ENCODE measurements around the gene UBE2I. TPM values are rescaled to one million over a fixed set of nuclear protein-coding genes. Genes with fewer than 3 reads are reported as not detected.

UBE2I gene
- total RNA-seq, 4 donors from 2014 or later = 28.9 to 80.4 (median 41.7) TPM

- ATAC-seq = no peak
Measured at GRCh38 chr16:1299012-1299867, 10.2 kb upstream of the UBE2I start.

DNA sequence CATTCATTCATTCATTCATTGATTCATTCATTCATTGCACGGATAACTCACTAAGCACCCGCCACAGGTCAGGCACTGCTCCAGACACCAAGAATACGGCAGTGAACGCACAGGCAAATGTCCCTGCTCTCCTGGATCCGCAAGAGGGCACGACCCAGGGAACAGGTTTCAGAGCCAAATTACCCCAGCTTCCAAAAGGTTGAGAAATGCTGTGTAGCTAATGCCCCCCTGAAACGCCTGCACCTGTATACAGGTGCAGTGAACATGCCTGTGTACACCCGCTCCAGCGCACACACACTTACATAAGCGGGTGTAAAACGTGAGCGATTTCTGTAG lies 9.6 kb upstream of the UBE2I start:
- no peak for DNase-seq
- no peaks in the 10 kb centered on the region for H3K36me3 ChIP-seq
- TF ChIP-seq CTCF (IDR thresholded peaks at IDR 0.05 in 4 of 5, conservative IDR thresholded peaks at IDR 0.05 in 1 of 5) (no peak), POLR2A (IDR thresholded peaks at IDR 0.05) (no peak)
- peaks cover 40 to 46% (median 43%) of the 10 kb centered on the region in 3 donors for H3K27me3 ChIP-seq
- no peak overlapping the region for H3K4me3 ChIP-seq
- ATAC-seq = no peak
- H3K27ac ChIP-seq = no peak overlapping the region
- H3K4me1 ChIP-seq = peaks cover 10 to 15% of the 10 kb centered on the region in 2 donors
- intact Hi-C loops (cut with DNase I; ENCODE audit: low total_unique reads) (loop anchor here (10.0 kb wide), 1 partner anchor 615 kb away; the partner anchor contains the start of genes JMJD8 and STUB1), in situ Hi-C loops (cut with MboI; ENCODE audit: low sequenced_read_pairs in 4 of 4) (no loop called here)
- H3K9me3 ChIP-seq = no peaks in the 10 kb centered on the region

More at GRCh38 chr16:1299012-1299867, 10.2 kb upstream of the UBE2I start:
- H3K27me3 ChIP-seq = peaks cover 40 to 46% (median 43%) of the 10 kb centered on the region in 3 donors
- no peak overlapping the region for H3K4me3 ChIP-seq
- H3K9me3 ChIP-seq = no peaks in the 10 kb centered on the region
- peaks cover 10 to 15% of the 10 kb centered on the region in 2 donors for H3K4me1 ChIP-seq
- H3K36me3 ChIP-seq = no peaks in the 10 kb centered on the region
- intact Hi-C loops (cut with DNase I; ENCODE audit: low total_unique reads) (no loop called here), in situ Hi-C loops (cut with MboI; ENCODE audit: low sequenced_read_pairs in 4 of 4) (no loop called here)
- no peak for DNase-seq
- no peak for TF ChIP-seq CTCF (IDR thresholded peaks at IDR 0.05 in 4 of 5, conservative IDR thresholded peaks at IDR 0.05 in 1 of 5)
- TF ChIP-seq POLR2A (IDR thresholded peaks at IDR 0.05) = no peak
- H3K27ac ChIP-seq = no peak overlapping the region

- peaks cover 40 to 46% (median 43%) of the 10 kb centered on the region in 3 donors for H3K27me3 ChIP-seq
- in situ Hi-C loops (cut with MboI; ENCODE audit: low sequenced_read_pairs in 4 of 4) (no loop called here), intact Hi-C loops (cut with DNase I; ENCODE audit: low total_unique reads) (loop anchor here (10.0 kb wide), 1 partner anchor 616 kb away; the partner anchor contains the start of genes JMJD8 and STUB1)
Measured at GRCh38 chr16:1300664-1301476, 8.6 kb upstream of the UBE2I start.

DNA sequence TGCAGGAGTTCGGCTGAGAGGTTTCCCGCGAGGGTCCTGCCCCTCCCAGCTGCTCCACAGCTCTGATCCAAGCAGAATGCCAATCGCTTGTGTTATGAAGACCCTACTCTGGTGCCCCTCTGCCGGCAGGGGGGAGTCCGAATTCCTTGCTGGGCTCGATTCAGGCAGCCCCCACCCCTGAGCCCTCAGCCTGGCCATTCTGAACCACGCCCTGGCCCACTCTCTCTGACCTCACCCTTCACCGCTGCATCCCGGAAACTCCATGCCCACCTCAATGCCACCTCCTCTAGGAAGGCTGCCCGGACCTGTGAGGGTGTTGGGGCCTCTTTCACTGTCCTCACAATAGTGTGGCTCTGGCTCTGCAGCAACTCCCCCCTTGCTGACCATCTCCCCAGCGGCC lies 7.9 kb upstream of the UBE2I start:
- ATAC-seq (no peak), DNase-seq (no peak)
- H3K36me3 ChIP-seq = no peaks in the 10 kb centered on the region
- TF ChIP-seq CTCF (IDR thresholded peaks at IDR 0.05 in 4 of 5, conservative IDR thresholded peaks at IDR 0.05 in 1 of 5) = no peak
- no peak for TF ChIP-seq POLR2A (IDR thresholded peaks at IDR 0.05)
- H3K4me3 ChIP-seq = no peak overlapping the region
- in situ Hi-C loops (cut with MboI; ENCODE audit: low sequenced_read_pairs in 4 of 4) (no loop called here), intact Hi-C loops (cut with DNase I; ENCODE audit: low total_unique reads) (loop anchor here (10.0 kb wide), 1 partner anchor 617 kb away; the partner anchor contains the start of genes JMJD8 and STUB1)
- H3K27me3 ChIP-seq = peaks cover 40 to 46% (median 43%) of the 10 kb centered on the region in 3 donors
- H3K9me3 ChIP-seq = no peaks in the 10 kb centered on the region
- no peak overlapping the region for H3K27ac ChIP-seq
- peaks cover 10 to 15% of the 10 kb centered on the region in 2 donors for H3K4me1 ChIP-seq

More at GRCh38 chr16:1300664-1301476, 8.6 kb upstream of the UBE2I start:
- ATAC-seq (peak in 1 of 2 donors; percentile 43), DNase-seq (peak; percentile 17 to 44)
- Histone ChIP-seq H3K27ac (no peak overlapping the region), H3K4me3 (no peak overlapping the region), H3K4me1 (peaks cover 10 to 15% of the 10 kb centered on the region in 2 donors), H3K36me3 (no peaks in the 10 kb centered on the region), H3K9me3 (no peaks in the 10 kb centered on the region)
- TF ChIP-seq POLR2A (IDR thresholded peaks at IDR 0.05) = no peak
- TF ChIP-seq CTCF (IDR thresholded peaks at IDR 0.05 in 4 of 5, conservative IDR thresholded peaks at IDR 0.05 in 1 of 5) = peak; percentile 63 to 86 (median 76)
